GM18520 (cell line): ENCODE measurements around the gene ZNF846.
"Not testable (repeated sequence)": the region's sequence is repeated elsewhere in the genome, so short reads cannot be mapped to it uniquely, and the experiment has no call there.

Experiments
- ATAC-seq: cut with Tn5 transposase; IDR thresholded peaks from one replicate; pipeline ENCODE4 v1.9.1; 2021; ENCODE audit not compliant: unreplicated experiment

Gene ZNF846

DNA sequence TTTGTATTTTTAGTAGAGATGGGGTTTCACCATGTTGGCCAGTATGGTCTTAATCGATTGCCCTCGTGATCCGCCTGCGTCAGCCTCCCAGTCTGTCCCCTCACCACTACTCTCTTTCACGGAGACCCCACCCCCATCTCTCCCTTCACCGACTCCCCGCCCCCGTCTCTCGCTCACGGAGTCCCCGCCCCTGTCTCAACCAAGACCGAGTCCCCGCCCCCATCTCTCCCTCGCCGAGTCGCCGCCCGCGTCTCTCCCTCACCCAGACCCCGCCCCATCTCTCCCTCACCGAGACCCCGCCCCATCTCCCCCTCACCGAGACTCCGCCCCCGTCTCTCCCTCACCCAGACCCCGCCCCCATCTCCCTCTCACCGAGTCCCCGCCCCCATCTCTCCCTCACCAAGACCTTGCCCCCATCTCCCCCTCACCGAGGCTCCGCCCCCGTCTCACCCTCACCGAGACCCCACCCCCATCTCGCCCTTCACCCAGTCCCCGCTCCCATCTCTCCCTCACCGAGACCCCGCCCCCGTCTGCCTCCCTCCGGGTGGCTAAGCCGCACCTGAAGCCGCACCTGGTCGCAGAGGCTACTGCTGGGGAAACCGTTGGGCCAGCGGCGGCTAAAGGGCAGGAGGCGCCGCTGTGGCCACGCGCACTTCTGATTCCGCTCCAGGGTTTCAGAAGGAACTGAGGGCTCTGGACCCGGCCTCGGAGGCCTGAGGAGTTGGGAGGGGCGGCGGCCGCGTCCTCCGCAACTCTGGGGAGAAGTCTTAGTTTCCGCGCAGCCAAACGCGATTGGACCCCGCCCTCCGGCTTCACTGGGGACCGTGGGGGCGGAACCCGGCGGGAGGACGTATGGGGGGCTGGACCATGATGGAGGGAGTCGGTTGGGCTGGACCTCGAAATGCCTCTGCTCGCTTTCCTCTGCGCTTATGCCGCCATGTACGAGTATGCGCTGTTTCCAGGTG lies 17.1 kb upstream of the ZNF846 start:
- peak; percentile 53 for ATAC-seq

DNA sequence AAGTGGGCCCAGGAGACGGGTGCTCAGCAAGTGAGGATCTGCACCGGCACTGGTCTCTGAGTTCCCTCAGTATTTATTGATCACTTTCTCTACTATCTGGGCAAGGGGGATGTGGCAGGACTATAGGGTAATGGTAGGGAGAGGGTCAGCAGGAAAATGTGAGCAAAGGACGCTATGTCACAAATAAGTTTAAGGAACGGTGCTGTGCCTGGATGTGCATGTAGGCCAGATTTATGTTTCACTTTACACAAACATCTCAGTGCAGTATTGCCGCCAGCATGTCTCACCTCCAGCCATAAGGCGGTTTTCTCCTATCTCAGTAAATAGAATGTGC lies 15.6 kb upstream of the ZNF846 start:
- not testable (repeated sequence) for ATAC-seq

DNA sequence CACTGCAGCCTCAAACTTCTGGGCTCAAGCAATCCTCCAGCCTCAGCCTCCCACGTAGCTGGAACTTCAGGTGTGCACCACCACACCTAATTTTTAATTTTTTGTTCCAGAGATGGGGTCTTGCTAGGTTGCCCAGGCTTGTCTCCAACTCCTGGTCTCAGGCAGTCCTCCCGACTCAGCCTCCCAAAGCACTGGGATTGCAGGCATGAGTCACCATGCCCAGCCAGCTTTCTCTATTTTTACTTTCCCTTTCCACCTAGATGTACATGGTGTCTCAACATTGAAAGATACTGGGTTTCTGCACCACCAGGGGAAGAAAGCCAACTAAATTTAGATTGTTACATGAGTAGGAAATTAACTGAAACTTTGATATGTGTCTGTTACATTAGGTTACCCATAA lies 13.8 kb upstream of the ZNF846 start:
- no peak for ATAC-seq

DNA sequence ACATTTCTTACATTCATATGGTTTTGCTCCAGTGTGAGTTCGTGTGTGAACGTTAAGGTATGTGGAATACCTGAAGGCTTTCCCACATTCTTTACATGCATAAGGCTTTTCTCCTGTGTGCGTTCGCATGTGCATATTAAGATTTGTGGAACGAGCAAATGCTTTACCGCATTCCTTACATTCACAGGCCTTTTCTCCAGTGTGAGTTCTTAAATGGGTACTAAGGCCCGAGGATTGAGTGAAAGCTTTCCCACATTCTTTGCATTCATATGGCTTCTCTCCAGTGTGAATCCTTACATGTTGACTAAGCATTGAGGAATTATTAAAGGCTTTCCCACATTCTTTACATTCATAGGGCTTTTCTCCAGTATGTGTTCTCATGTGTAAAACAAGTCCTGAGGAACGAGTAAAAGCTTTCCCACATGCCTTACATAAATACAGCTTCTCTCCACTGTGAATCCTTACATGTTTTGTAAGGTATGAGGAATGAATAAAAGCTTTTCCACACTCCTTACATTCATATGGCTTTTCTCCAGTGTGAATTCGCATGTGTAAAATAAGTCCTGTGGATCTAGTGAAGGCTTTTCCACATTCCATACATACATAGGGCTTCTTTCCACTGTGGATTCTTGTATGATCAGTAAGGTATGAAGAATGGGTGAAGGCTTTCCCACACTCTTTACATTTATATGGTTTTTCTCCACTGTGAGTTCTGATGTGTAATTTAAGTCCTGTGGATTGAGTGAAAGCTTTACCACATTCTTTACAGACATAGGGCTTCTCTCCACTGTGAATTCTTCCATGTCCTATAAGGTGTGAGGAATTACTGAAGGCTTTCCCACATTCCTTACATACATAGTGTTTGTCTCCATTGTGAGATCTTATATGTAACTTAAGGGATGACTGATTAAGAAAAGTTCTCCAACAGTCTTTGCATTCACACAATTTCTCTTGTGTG lies 10.7 kb downstream of the ZNF846 start:
- ATAC-seq, result no peak

DNA sequence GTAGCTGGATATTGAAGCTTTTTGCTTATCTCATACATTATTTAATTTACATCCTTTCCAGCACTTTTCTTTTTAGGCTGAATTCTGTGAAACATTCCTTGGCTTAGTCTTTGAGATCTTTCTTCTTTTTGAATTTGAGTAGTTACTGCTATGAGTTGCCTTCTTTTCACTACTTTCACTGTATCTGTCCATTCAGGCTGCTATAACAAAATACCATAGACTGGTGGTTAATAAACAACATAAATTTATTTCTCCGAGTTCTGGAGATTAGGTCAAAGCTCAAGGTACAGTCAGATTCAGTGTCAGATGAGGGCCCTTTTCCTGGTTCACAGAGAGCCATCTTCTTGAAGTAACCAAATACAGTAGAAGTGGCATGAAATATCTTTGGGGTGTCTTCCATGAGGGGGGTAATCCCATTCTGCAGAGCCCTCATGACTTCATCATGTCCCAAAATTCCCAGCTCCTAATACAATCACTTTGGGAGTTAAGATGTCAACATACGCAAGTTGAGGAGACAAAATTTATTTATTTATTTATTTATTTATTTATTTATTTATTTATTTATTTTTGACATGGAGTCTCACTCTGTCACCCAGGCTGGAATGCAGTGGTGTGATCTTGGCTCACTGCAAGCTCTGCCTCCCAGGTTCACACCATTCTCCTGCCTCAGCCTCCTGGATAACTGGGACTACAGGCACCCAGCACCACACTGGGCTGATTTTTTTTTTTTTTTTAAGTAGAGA lies 15.7 kb downstream of the ZNF846 start:
- ATAC-seq, result no peak

DNA sequence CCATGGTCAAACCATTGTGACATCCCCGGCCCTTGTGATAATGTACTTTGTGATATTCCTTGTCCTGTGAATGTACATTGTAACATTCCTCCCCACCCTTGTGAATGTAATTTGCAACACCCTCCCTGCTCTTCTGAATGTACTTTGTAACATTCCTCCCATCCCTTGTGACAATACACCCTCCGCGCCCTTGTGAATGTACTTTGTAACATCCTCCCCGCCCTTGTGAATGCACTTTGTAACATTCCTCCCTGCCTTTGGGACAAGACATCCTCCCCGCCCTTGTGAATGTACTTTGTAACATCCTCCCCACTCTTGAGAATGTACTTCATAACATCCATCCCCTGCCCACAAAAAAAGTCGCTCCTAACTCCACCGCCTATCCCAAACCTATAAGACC lies 17.1 kb downstream of the ZNF846 start:
- no peak for ATAC-seq

DNA sequence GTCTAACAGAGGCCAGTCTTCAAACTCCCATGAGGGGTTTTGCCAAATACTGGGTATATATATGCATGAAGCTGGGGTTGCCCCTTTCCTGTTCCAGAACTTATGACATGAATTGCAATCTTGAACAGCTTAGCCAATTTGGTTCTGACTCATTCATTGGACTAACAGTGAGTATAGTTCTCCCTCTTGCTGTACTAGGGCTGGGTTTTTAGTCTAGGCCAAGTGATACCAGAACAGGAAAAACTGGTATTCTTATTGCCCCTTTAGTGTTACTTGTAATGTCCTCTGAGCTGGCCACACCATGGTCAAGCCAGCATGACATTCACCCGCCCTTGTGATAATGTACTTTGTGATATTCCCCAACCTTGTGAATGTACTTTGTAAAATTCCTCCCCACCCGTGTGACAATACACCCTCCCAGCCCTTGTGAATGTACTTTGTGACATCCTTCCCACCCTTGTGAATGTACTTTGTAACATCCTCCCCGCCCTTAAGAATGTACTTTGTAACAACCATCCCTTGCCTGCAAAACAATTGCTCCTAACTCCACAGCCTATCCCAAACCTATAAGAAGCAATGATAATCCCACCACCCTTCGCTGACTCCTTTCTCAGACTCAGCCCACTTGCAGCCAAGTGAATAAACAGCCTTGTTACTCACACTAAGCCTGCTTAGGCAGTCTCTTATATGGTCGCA lies 26.9 kb downstream of the ZNF846 start:
- no peak for ATAC-seq

DNA sequence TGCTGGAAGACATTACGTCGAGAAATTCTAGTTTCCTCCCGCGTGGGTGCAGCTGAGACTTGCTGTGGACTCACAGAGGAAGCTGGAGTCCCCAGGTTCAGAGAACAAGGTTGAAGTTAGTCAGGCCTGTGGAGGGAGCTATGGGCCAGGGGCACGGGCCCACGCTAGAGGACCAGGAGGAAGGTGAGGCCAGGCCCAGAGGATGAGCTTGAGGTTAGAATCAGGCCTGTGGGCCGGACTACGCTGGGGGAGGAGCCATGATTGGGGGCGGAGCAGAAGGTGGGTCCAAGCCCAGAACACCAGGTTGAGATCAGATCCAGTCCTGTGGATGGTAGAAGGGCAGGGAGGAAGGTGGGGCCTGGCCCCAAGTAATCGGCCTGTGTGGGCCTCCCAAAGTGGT lies 32.6 kb downstream of the ZNF846 start:
- ATAC-seq, result no peak

DNA sequence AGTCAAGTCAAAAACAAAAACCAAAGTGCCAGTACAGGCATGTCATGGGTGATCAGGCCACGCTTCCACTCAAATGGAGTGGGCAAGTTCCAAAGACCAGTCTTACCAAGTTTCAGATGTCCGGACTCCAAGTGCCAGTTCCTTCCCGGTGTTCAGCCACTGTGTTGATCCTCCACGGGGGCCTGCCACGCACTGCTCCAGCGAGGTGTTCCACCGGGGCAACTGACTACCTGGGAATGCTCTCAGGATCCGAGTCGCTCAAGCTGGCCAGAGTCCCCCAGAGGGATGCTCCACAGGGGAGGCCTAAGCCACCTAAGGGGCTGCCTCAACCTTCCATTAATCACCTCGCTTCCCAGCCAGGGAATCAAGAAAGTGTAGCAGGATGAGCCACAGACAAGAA lies 38.5 kb downstream of the ZNF846 start:
- ATAC-seq, result not testable (repeated sequence)

DNA sequence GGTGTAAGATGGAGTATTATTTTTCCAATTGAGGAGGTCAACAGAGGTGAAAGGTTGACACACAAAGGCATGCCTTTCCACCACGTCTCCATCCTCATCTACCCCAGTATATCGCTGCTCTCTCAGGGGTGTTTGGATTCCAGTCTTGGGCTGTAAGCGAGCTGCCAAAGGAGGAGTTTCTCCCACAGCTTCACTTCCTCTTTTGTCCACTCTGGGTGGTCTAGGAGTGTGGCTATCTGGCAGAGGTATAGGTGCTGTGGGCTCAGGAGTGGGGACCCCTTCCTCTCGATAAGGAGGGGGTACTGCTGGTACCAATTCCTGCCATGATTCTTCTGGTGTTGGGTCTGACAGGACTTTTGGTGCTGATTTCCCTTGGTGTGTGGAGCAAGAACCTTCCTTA lies 39.4 kb downstream of the ZNF846 start:
- ATAC-seq, result no peak

DNA sequence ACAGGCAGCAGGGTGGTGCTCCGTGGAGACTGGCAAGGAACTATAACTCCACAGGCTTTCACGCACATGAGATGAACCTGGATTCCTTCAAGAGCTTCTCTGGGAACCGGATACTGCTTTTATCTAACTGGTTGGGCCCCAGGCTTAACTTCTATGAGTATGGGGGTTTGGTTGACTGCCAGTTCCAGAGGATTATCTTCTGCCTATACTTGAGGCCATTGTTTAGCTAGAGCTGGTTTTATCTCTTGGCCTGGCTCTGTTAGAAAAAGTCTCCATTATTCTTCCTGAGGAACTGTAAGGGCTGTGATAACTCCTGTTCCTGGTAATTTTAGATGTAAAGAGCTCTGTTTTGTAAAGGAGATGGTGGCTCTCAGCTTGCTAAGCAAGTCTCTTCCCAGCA lies 40.9 kb downstream of the ZNF846 start:
- ATAC-seq, result no peak

DNA sequence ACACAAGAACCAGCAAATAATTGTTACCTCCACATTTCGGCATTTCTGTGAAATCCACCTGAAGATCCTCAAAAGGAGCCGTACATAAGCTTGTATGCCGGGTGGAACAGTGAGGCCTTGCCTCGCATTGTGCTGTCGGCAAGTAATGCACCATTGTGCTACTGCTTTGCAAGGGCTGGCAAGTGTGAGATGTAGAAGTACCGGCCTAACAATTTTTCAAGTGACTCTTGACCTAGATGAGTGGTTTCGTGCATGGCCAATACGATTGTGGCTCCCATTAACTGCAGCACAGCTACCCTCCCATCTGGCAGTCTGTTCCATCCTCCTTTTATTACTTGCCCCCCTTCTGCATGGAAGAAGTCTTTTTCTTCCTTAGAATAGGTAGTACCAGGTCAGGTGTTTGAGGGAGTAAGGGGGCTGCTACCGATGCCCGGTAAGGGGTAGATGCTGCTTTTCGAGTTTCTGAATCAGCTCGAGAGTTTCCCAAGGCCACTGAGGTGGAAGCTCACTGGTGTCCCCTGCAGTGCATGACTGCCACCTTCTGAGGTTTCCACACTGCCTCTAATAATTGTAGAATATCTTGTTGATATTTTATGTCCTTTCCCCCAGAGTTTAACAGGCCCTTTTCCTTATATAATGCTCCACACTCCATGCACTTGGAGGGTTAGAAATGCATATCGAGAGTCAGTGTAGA lies 42.9 kb downstream of the ZNF846 start:
- ATAC-seq, result not testable (repeated sequence)

DNA sequence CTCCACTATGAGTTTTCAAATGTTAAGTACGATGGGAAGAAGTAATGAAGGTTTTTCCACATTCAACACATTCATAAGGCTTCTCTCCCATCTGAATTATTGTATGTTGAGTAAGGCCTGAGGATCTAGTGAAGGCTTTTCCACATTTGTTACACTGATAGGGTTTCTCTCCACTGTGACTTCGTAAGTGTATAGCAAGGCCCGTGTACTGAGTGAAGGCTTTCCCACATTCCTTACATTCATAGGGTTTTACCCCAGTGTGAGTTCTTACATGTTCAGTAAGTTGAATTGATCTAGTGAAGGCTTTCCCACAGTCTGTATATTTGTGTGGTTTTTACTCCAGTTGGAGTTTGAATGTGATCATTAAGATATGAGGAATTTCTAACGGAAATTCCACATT lies 44.4 kb downstream of the ZNF846 start:
- no peak for ATAC-seq

DNA sequence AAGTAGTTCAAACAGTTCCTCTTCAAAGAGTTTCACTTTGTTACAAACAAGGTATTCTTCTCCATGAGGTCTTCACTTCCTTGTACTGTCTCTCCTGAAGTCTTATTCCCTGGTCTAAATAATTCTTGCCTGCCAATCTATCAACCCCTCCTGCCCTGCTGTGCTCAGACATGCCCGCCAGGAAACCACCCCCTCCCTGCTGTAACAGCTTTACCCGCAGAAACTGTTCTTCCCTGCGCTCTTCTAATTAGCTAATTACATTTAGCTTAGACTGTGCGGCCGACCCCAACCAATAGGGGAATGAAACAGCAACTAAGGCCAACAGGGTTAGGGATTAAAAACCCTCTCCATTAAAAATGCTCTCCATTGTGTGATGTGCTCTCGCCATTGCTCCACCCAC lies 46.7 kb downstream of the ZNF846 start:
- no peak for ATAC-seq

DNA sequence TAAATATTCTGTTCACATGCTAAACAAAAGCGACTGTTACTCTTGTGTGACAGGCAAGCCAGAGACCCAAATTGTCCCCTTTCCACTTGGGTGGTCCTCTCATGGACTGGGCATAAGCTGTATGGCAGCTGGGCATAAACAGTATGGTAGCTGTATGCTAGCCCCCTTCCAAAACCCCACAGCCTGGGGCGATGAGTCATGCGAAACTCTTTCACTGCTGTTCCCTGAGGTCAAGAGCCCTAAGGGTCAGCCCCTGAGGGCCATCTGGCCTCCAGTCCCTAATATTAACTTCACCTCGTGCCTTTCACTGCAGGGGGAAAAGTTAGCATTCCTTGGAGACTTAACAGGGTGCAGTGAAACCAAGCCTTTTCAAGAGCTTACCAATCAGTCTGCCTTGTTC lies 48.0 kb downstream of the ZNF846 start:
- no peak for ATAC-seq

DNA sequence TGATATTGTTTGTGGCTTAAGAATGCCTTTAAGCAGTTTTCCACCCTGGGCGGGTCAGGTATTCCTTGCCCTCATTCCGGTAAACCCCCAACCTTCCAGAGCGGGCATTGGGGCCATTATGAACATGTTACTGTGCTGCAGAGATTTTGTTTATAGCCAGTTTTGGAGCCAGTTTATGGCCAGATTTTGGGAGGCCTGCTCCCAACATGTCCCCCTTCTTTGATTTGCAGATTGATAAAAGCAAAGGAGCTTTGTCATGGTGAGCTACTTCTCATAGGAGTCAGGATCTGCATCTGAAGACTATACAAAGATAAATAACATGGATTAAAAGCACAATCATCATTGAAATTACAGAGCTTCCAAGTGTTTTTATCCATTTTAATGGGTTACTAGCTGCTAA lies 56.7 kb downstream of the ZNF846 start:
- ATAC-seq, result no peak

DNA sequence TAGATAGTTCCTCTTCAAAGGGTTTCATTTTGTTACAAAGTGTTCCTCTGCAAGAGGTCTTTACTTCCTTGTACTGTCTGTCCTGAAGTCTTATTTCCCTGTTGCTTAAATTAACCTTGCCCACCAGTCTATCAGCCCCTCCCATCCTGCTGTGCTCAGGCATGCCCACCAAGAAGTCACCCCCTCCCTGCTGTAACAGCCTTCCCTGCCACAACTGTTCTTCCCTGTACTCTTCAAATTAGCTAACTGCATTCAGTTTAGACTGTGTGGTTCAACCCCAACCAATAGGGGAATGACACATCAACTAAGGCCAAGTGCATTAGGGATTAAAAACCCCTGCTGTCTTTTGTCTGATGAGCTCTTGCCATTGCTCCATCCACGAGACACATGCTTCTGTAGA lies 59.2 kb downstream of the ZNF846 start:
- no peak for ATAC-seq

DNA sequence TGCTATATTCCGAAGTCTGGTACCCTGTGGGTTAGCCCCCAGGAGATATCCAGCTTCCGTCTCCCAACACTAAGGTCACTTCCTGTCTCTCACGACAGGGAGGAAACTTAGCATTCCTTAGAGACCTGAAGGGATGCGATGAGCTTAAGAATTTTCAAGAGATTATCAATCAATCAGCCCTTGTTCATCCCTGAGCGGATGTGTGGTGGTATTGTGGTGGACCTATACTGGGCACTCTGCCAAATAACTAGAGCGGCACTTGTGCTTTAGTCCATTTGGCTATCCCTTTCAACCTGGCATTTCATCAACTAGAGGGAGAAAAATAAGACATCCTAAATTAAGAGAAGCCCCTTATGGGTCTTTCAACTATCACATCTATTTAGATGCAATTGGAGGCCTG lies 62.7 kb downstream of the ZNF846 start:
- no peak for ATAC-seq

DNA sequence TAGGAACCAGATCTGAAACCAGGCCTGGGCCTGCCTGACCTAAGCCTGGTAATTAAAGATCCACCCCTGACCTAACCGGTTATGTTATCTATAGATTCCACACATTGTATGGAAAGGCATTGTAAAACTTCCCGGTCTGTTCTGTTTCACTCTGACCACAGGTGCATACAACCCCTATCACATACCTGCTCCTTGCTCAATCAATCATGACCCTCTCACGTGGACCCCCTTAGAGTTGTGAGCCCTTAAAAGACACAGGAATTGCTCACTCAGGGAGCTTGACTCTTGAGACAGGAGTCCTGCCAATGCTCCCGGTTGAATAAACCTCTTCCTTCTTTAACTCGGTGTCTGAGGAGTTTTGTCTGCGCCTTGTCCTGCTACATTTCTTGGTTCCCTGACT lies 66.4 kb downstream of the ZNF846 start:
- no peak for ATAC-seq
